ENCODE results near the gene CCL14. TPM values are rescaled to one million over a fixed set of nuclear protein-coding genes. Genes with fewer than 3 reads are reported as not detected.

CCL14 gene
- total RNA-seq, 2 donors from 2014 or later: 6.0 to 9.9 TPM

DNA sequence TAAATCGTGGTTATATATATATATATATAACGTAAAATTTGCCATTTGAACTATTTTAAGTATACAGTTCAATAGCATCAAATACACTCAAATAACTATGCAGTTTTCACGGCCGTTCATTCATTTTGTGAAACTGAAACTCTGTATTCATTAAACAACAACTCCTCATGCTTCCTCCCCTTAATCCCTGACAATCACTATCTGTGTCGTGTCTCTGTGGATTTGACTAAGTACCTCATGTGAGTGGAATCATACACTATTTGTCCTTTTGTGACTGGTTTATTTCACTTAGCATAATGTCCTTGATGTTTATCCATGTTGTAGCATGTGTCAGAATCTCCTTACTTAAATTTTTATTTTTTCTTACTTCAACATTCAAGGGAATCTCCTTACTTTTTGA, 28.4 kb upstream of the CCL14 start:
- Histone ChIP-seq H3K4me3 (no peak overlapping the region), H3K36me3 (replicated peaks in 1 of 2; ENCODE audit: insufficient read depth in 1 of 2, low read depth in 2 of 2) (no peaks in the 10 kb centered on the region), H3K27me3 (no peaks in the 10 kb centered on the region), H3K4me1 (no peaks in the 10 kb centered on the region), H3K9me3 (no peaks in the 10 kb centered on the region), H3K27ac (no peak overlapping the region)
- TF ChIP-seq, protein P1, sequence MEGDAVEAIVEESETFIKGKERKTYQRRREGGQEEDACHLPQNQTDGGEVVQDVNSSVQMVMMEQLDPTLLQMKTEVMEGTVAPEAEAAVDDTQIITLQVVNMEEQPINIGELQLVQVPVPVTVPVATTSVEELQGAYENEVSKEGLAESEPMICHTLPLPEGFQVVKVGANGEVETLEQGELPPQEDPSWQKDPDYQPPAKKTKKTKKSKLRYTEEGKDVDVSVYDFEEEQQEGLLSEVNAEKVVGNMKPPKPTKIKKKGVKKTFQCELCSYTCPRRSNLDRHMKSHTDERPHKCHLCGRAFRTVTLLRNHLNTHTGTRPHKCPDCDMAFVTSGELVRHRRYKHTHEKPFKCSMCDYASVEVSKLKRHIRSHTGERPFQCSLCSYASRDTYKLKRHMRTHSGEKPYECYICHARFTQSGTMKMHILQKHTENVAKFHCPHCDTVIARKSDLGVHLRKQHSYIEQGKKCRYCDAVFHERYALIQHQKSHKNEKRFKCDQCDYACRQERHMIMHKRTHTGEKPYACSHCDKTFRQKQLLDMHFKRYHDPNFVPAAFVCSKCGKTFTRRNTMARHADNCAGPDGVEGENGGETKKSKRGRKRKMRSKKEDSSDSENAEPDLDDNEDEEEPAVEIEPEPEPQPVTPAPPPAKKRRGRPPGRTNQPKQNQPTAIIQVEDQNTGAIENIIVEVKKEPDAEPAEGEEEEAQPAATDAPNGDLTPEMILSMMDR (IDR thresholded peaks at IDR 0.05): no peak
- no peak for TF ChIP-seq POLR2A (IDR thresholded peaks at IDR 0.05)
- ATAC-seq (no peak), DNase-seq (no peak)
- 59 to 71% methylated on average over 5 of the region's 5 CpGs for WGBS, 2 donors
- intact Hi-C loops (cut with DNase I): no loop called here

DNA sequence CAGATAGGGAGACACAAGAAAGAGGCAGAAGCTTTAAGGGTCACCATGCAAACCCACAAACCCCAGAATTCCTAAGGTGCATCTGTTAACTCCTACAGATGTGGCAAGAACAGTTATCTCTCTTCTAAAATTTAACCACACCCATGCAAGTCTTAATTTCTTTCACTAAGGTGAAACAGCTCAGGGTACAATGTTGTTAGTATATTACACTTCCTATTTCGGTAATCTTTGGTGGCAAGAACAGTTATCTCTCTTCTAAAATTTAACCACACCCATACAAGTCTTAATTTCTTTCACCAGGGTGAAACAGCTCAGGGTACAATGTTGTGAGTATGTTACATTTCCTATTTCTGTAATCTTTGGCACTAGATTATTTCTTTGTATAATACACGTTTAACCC, 24.7 kb upstream of the CCL14 start:
- DNase-seq: no peak
- Histone ChIP-seq H3K9me3 (no peaks in the 10 kb centered on the region), H3K27ac (no peak overlapping the region), H3K27me3 (no peaks in the 10 kb centered on the region), H3K4me1 (no peaks in the 10 kb centered on the region), H3K4me3 (no peak overlapping the region), H3K36me3 (replicated peaks in 1 of 2; ENCODE audit: insufficient read depth in 1 of 2, low read depth in 2 of 2) (no peaks in the 10 kb centered on the region)
- no peak for TF ChIP-seq POLR2A (IDR thresholded peaks at IDR 0.05)
- TF ChIP-seq, protein P1 (IDR thresholded peaks at IDR 0.05): no peak
- no peak for ATAC-seq
- WGBS, 2 donors: 53 to 64% methylated on average over 2 of the region's 2 CpGs
- intact Hi-C loops (cut with DNase I): no loop called here

DNA sequence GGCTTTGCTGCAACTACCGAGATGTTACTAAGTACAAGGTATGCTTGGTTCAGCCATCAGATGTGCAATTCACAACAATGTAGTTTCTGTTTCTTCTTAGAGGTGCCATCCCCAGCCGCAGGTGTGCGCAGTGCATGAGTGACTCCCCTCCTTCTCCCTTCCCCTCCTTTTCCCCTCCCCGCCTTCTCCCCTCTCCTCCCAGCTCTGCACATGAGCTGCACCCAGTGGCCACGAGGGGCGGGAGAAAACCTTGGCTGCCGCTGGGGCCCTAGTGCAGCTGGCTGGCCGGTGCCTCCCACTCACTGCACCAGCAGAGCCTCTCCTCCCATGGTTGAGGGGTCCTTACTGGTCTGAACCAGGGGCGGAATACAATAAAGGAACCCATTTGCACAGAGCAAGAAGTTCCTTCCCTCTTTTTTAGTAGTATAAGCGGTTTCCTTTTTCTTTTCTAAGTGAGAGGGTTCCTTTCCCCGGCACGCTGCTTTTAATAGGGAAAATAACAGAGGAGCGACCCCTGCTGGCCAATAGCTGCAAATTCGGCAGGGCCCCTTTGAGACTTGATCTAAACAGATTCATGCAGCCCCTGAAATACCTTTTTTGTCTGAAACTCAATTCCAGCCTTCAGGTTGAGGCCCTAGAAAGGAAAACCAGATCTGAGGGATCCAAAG, 22.6 kb upstream of the CCL14 start:
- intact Hi-C loops (cut with DNase I): no loop called here
- no peaks in the 10 kb centered on the region for H3K36me3 ChIP-seq (replicated peaks in 1 of 2; ENCODE audit: insufficient read depth in 1 of 2, low read depth in 2 of 2)
- no peaks in the 10 kb centered on the region for H3K4me1 ChIP-seq
- no peak overlapping the region for H3K27ac ChIP-seq
- DNase-seq (no peak), ATAC-seq (no peak)
- TF ChIP-seq POLR2A (IDR thresholded peaks at IDR 0.05): no peak
- TF ChIP-seq, protein P1 (IDR thresholded peaks at IDR 0.05): no peak
- 78 to 83% methylated on average over 14 of the region's 14 CpGs for WGBS, 2 donors
- H3K27me3 ChIP-seq: no peaks in the 10 kb centered on the region
- H3K9me3 ChIP-seq: no peaks in the 10 kb centered on the region
- H3K4me3 ChIP-seq: no peak overlapping the region

DNA sequence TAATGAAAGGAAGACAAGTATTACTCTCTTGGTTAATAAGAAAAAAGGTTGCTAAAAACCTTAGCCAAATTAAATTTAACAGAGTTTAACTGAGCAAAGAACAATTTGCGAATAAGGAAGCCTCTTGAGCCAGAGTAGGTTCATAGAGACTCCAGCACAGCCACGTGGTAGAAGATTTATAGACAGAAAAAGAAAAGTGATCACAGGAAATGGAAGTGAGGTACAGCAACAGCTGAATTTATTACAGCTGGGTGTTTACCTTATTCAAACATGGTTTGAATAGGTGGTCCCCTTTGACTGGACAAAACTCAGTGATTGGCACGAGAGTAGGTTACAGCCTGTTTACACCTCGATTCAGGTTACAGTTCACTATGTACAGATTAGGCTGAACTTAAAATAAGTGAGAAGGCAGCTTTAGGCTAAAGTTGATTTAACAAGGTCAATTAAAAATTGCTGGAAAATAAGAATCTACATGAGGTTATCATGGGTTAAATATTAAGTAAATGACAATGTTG, 18.1 kb upstream of the CCL14 start:
- peaks cover 11% of the 10 kb centered on the region for H3K4me1 ChIP-seq
- TF ChIP-seq POLR2A (IDR thresholded peaks at IDR 0.05): no peak
- 56 to 59% methylated on average over 4 of the region's 4 CpGs for WGBS, 2 donors
- no peaks in the 10 kb centered on the region for H3K27me3 ChIP-seq
- H3K27ac ChIP-seq: no peak overlapping the region
- no peak for ATAC-seq
- intact Hi-C loops (cut with DNase I): no loop called here
- H3K36me3 ChIP-seq (replicated peaks in 1 of 2; ENCODE audit: insufficient read depth in 1 of 2, low read depth in 2 of 2): no peaks in the 10 kb centered on the region
- H3K9me3 ChIP-seq: no peaks in the 10 kb centered on the region
- H3K4me3 ChIP-seq: no peak overlapping the region
- DNase-seq: no peak

DNA sequence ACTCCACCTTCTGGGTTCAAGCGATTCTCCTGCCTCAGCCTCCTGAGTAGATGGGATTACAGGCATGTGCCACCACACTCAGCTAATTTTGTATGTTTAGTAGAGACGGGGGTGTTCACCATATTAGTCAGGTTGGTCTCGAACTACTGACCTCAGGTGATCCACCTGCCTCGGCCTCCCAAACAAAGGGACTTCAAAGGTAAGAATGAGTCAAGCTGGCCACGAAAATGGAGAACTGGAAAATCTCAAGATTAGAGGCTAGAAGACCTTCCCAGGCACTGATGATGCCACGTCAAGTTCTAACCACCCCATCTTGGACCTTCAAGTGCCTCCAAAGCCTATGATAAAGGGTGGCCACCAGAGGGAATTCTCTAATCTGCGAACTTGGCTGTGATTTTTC, 16.1 kb upstream of the CCL14 start:
- H3K36me3 ChIP-seq (replicated peaks in 1 of 2; ENCODE audit: insufficient read depth in 1 of 2, low read depth in 2 of 2): no peaks in the 10 kb centered on the region
- no peak for DNase-seq
- no peaks in the 10 kb centered on the region for H3K9me3 ChIP-seq
- H3K27ac ChIP-seq: no peak overlapping the region
- intact Hi-C loops (cut with DNase I): no loop called here
- no peak overlapping the region for H3K4me3 ChIP-seq
- TF ChIP-seq, protein P1 (IDR thresholded peaks at IDR 0.05): no peak
- no peak for TF ChIP-seq POLR2A (IDR thresholded peaks at IDR 0.05)
- no peaks in the 10 kb centered on the region for H3K27me3 ChIP-seq
- 88 to 89% methylated on average over 7 of the region's 7 CpGs for WGBS, 2 donors
- ATAC-seq: no peak
- H3K4me1 ChIP-seq: peaks cover 11% of the 10 kb centered on the region
